IPS-NIHi7 (cell line): Measurements from ENCODE around the gene SALL3.

Experiments used
- DNase-seq: peaks from one replicate; pipeline ENCODE4 v3.0.0; 2012; ENCODE audit warnings: mixed read lengths; ENCODE audit errors: extremely low spot score

SALL3 gene

DNA sequence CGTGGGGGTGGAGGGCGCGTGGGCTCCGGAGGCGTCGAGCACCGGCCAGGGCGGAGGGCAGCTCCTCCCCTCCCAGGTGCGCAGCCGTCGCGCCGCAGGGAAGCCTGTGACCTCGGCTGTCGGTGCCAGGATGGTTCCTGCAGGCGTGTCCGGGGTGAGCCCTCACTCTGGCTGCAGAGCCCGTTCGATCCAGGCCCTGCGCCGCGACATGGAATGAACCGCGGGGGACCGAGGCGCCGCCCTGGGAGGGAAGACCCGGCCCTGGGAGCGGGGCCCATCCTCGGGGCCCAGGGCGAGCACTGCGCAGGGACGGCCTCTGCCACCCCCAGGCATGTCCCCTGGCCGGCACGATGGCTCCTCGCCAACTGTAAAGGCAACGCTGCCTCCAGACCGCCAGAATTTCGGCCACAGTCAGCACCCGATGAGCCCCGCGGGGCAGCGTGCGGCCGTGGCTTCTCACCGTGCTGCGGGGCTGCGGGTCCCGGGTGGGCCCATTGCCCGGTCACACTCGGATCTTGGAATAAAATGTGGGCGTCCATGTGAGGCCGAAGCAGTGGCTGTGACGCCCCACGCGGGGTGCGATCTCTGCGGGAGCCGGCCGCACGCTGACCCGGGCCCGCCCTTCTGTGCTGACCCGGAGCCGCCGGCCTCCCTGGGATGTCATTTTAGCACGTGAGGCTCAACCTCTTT is 26.6 kb downstream of the SALL3 start:
- no peak for DNase-seq

- no peak for DNase-seq
These were observed 27.8 kb downstream of the SALL3 start for GRCh38 chr18:79007440-79007839.

DNA sequence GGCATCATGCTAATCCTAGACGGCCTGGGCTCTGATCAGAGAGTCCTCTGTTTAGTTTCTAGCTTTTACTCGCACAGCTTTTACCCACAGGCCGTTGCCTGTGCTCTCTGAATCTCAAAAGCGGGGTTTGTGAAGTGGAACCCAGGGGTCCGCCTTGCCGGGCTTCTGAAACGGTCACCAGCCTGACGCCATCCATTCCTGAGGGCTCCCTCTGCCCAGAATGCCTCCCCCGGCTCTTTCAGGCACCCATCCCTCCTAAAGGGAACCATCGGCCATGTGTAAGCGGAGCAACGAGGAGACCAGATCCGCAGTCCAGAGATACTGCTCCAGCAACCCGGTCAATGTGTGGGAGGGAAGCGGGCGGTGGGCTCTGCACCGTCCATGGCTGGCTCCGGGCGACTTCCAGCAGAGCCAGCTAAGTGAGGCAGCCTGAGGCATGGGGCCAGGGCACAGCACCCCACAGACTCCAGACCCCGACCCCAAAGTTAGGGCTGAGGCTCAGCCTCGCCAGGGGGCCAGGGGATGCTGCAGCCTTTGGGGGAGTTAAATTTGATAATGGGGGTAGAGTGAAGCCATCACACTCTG is 28.8 kb downstream of the SALL3 start:
- DNase-seq, result no peak

- DNase-seq, result no peak
These were observed 31.2 kb downstream of the SALL3 start for GRCh38 chr18:79010802-79011201.

GRCh38 chr18:79011300-79011870 is 31.8 kb downstream of the SALL3 start:
- no peak for DNase-seq

DNA sequence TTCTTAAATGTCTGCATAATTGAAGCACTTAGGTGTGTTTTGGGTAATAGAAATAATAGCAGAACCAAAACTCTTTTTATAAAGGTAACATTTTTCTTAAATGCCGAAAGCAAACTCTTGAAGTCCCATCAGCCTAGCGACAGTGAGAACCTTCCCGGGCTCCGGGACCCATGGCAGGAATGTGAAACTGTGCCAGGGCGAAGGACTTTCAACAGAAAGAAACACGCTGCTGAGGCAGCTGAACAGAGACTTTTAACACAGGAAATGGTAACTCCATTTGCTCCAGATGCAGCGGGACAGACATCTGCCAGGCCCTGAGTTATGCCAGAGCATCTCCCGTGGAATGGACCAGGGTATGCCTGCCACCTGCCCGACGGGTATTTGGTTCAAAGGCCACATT is 34.3 kb downstream of the SALL3 start:
- DNase-seq, result no peak

DNA sequence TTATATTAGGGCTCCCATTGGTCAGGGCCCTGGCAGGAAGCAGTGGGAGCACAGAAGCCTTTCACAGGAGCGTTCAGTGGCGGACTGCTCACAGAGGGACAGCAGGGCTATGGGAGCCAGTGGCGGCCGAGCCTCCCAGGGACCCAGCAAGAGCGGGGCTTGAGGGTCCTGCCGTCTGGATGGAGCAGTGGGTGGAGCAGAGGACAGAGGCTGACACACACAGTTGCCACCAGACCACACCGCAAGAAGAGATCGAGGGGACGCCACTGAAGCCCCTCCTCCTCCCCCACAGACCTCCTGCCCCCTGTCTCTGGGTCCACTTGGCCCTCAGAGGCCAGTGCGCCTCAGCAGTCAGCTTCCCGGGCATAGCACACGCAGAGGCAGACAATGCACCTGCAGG is 39.3 kb downstream of the SALL3 start:
- no peak for DNase-seq

DNA sequence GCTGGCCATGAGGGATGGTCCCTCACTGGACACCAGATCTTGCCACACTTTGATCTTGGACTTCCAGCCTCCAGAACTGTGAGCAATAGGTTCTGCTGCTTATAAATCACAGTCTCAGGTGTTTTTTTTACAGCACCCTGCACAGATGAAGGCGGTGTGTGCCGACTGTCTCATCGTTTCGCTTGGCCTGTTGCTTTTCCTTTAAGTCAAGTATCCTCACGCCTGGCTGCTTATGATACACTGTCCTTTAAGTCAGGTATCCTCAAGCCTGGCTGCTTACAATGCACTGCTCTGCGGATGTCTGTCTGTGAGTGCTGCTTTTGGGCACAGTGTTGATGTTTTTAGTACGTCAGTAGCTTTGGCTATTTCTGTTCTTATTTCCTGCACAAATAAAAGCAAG is 40.3 kb downstream of the SALL3 start:
- no peak for DNase-seq

DNA sequence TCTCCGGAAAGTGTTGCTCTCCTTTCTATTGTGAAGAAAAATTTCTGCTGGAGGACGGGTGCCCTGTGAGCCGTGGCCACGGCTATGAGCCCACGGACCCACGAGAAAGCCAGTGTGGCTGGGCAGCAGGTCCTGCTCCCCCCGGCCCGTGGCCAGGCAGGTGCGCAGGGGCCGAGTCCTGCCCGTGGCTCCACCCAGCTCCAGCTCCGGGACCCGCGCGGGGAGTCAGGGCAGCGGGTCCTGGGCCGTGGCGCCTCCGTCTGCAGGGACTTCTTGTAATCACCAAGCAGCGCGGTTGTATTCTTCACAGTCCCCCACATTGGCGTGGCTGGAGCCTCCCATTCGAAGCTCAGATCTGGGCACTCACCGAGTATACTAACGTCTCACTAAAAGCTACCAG is 43.0 kb downstream of the SALL3 start:
- DNase-seq, result no peak

DNA sequence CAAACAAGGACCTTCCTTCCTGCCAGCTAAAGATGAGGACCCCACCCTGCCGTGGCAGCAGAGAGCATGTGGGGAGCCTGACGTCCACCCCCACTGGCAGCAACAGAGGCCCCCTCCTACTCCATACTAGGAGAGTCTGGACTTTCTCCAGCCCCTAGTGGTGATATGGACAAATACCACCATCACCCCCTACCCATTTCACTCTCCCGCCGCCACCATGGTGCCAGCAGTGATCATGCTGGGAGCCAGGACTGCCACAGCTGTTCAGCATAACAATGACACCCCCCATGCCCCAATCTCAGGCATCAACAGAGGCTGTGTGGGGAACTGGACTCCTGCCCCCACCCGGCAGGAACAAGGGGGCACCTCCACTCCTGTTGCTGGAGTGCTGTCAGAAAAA is 46.9 kb downstream of the SALL3 start:
- DNase-seq, result peak; percentile 73

DNA sequence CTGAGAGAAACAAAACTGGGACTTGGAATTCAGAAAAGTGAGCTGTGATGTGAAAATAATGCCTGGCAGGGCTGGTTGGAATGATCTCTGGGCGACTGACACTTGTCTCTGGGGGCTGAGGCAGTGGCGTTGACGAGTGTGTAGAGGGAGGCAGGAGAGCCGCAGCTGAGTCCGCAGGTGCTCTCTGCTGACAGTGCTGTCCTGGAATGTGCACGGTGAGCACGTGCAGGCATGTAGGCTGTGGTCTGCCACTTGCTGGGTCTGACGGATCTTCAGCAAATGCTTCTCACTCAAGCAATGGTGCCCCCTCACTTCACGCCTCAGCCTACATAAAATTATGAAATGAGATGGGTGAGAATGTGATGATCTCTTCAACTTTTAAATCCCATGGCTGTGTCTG is 51.1 kb downstream of the SALL3 start:
- no peak for DNase-seq

DNA sequence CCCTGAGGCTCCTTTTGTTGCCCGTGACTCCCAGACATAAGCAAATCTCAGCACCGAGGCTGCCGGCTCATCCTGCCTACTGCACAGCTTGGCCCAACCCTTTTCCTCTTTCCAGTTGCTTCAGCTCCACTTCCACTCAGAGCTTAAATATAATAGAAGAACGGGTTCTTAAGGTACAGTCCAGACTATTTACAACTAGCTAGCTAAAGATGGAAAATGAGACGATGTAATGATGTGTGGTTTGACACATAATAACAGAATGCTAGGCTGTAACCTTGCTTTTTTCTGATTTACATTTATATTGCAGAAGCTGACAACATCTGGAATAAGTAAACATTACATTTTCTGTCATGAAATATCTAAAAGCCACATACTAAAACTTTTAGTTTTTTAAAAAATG is 62.7 kb downstream of the SALL3 start:
- no peak for DNase-seq

- no peak for DNase-seq
These were observed 63.7 kb downstream of the SALL3 start for GRCh38 chr18:79043288-79043687.

DNA sequence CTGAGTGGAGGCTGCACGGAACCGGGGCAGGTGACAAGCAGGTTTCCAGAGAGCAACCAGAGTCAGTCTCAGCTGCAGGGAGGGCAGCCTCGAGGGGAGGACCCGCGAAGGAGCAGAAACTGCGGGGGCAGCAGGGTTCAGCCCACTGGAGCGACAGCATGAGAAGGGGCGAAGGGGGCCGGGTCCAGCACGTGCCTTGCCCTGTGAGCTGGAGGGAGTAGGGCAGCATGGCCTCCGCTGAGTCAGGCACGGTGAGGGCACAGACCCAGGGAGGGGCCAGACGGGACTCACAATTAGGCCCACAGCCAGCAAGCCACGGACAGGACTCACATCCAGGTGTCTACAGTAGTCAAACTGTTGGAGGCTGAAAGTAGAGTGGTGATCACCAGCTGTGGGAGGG is 66.9 kb downstream of the SALL3 start:
- no peak for DNase-seq

- no peak for DNase-seq
These were observed 68.1 kb downstream of the SALL3 start for GRCh38 chr18:79047556-79048244.

GRCh38 chr18:79048245-79048632 is 68.6 kb downstream of the SALL3 start:
- no peak for DNase-seq

DNA sequence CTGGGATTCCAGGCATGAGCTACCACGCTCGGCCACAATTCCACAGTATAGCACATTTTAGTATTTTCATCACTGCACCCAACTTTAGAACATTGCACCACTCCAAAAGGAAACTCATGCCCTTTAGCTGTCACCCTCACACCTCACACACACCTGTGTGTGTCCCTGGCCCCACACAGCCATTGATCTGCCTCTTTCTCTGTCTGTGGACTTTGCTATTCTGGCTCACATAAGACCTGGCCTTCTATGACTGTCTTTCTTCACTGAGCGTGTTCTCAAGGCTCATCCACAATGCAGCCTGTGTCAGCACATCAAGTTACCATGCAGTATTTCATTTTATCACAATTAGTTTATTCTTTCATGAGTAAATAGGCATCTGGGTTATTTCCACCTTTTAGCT is 69.9 kb downstream of the SALL3 start:
- DNase-seq, result no peak
